Testis (tissue), 2 donors: Measurements from ENCODE around the gene ATRNL1.

Source experiments
- CTCF ChIP-seq, 3 experiments: fragments of 450-650 bp in 2 of 3; fragments of 200-600 bp in 1 of 3; sonication (generic) in 1 of 3; IDR thresholded peaks; one replicate each; pipeline ENCODE4 v1.5.1; 2016 to 2019; ENCODE audit warnings: antibody characterized with exemption in 3 of 3, mild to moderate bottlenecking in 2 of 3, moderate library complexity in 1 of 3
- POLR2A ChIP-seq: fragments of 450-650 bp; IDR thresholded peaks from one replicate; pipeline ENCODE4 v1.6.1; 2017; ENCODE audit warnings: antibody characterized with exemption, mild to moderate bottlenecking, moderate library complexity

GRCh38 chr10:115384665-115385064 lies 291.5 kb downstream of the ATRNL1 start:
- TF ChIP-seq CTCF (IDR thresholded peaks at IDR 0.05) (no peak), POLR2A (no peak)
